Activated CD8-positive, alpha-beta T cell treated with anti-CD3 and anti-CD28 coated beads, Interleukin-2, amount 10 ng/mL, durations not matched to agents 7 days and 5 days (primary cell): ENCODE data around the gene NELFB. TPM values are rescaled to one million over a fixed set of nuclear protein-coding genes. Genes with fewer than 3 reads are reported as not detected.

Experiments used
- total RNA-seq, 2 experiments: library from RNA; stranded (reverse); gene quantifications; one replicate each; pipeline ENCODE4 v1.2.3, GENCODE V29; 2021

Gene NELFB
- total RNA-seq, 2 experiments from 2014 or later, result 68.6 to 68.8 TPM

Other genes with a start within 250 kb of the NELFB start
- 10 to 100 TPM; 61.5 to 62.0 TPM for gene ABCA2, start 227.1 kb upstream of the NELFB start, total RNA-seq
- gene FUT7, start 223.2 kb upstream of the NELFB start, total RNA-seq, result 1 to 10 TPM; 2.5 to 2.6 TPM
- 10 to 100 TPM; 20.1 to 29.9 TPM for gene NPDC1, start 209.2 kb upstream of the NELFB start, total RNA-seq
- under 1 TPM in 1 of 2 experiments, not detected in 1; 0.34 TPM for gene ENTPD2, start 201.3 kb upstream of the NELFB start, total RNA-seq
- gene SAPCD2, start 184.8 kb upstream of the NELFB start, total RNA-seq, result 10 to 100 TPM; 56.8 to 57.0 TPM
- gene UAP1L1, start 177.8 kb upstream of the NELFB start, total RNA-seq, result 10 to 100 TPM; 63.1 to 66.8 TPM
- gene MAN1B1, start 168.3 kb upstream of the NELFB start, total RNA-seq, result 10 to 100 TPM; 42.2 to 49.2 TPM
- gene DPP7, start 140.6 kb upstream of the NELFB start, total RNA-seq, result 100 to 1,000 TPM; 248 TPM
- gene GRIN1, start 116.2 kb upstream of the NELFB start, total RNA-seq, result not detected
- gene LRRC26, start 85.3 kb upstream of the NELFB start, total RNA-seq, result not detected
- gene TMEM210, start 83.3 kb upstream of the NELFB start, total RNA-seq, result under 1 TPM; 0.29 to 0.32 TPM
- gene ANAPC2, start 66.8 kb upstream of the NELFB start, total RNA-seq, result 10 to 100 TPM; 60.2 to 64.1 TPM
- gene SSNA1, start 66.7 kb upstream of the NELFB start, total RNA-seq, result 10 to 100 TPM; 88.2 to 90.0 TPM
- 10 to 100 TPM; 10.9 to 12.0 TPM for gene TPRN, start 54.6 kb upstream of the NELFB start, total RNA-seq
- gene TMEM203, start 49.7 kb upstream of the NELFB start, total RNA-seq, result 10 to 100 TPM; 34.6 to 36.6 TPM
- gene NDOR1, start 49.6 kb upstream of the NELFB start, total RNA-seq, result 10 to 100 TPM; 44.7 to 45.5 TPM
- 1 to 10 TPM; 3.6 to 4.5 TPM for gene RNF208, start 33.1 kb upstream of the NELFB start, total RNA-seq
- under 1 TPM; 0.42 to 0.50 TPM for gene CYSRT1, start 30.2 kb upstream of the NELFB start, total RNA-seq
- not detected for gene RNF224, start 27.8 kb upstream of the NELFB start, total RNA-seq
- not detected for gene SLC34A3, start 24.4 kb upstream of the NELFB start, total RNA-seq
- gene TUBB4B, start 14.0 kb upstream of the NELFB start, total RNA-seq, result 100 to 1,000 TPM; 417 to 432 TPM
- gene STPG3, start 4.0 kb upstream of the NELFB start, total RNA-seq, result not detected
- gene TOR4A, start 22.4 kb downstream of the NELFB start, total RNA-seq, result 1 to 10 TPM; 6.6 to 7.0 TPM
- 1 to 10 TPM; 1.4 to 1.5 TPM for gene NRARP, start 46.9 kb downstream of the NELFB start, total RNA-seq
- 10 to 100 TPM in 1 of 2 experiments, 1 to 10 TPM in 1; 10.0 to 10.9 TPM for gene EXD3, start 167.8 kb downstream of the NELFB start, total RNA-seq
- gene NOXA1, start 168.1 kb downstream of the NELFB start, total RNA-seq, result under 1 TPM; 0.52 to 0.58 TPM
- gene ENTPD8, start 186.0 kb downstream of the NELFB start, total RNA-seq, result not detected
- 10 to 100 TPM; 55.0 to 59.0 TPM for gene NSMF, start 204.0 kb downstream of the NELFB start, total RNA-seq